Thyroid gland (tissue), 4 donors: ENCODE measurements around the gene CFAP43. TPM values are rescaled to one million over a fixed set of nuclear protein-coding genes. Genes with fewer than 3 reads are reported as not detected.

ENCODE experiments used
- DNase-seq, 2 donors: peaks; one replicate each; pipeline ENCODE4 v3.0.0-alpha.2; 2019
- H3K27ac ChIP-seq, 3 donors: fragments of 200-600 bp; sonication (generic); 1 replicate in 2 of 3; 2 replicates in 1 of 3; pipeline ENCODE4 v1.5.1; 2016 to 2019; ENCODE audit warnings: mild to moderate bottlenecking in 1 of 3, moderate library complexity in 1 of 3
- H3K27me3 ChIP-seq: fragments of 200-600 bp; sonication (generic); one replicate; pipeline ENCODE4 v1.5.1; 2019
- H3K36me3 ChIP-seq, 2 donors: fragments of 200-600 bp; sonication (generic); one replicate each; pipeline ENCODE4 v1.5.1; 2016 to 2019
- H3K4me1 ChIP-seq, 2 donors: fragments of 200-600 bp; sonication (generic); one replicate each; pipeline ENCODE4 v1.5.1; 2017 to 2019
- H3K4me3 ChIP-seq, 3 donors: fragments of 200-600 bp; sonication (generic); replicated peaks in 1 of 3; 1 replicate in 2 of 3; 2 replicates in 1 of 3; pipeline ENCODE4 v1.5.1; 2016; ENCODE audit warnings: mild to moderate bottlenecking in 1 of 3
- H3K9me3 ChIP-seq: fragments of 200-600 bp; sonication (generic); one replicate; pipeline ENCODE4 v1.5.1; 2017
- POLR2A ChIP-seq, 2 donors: fragments of 450-650 bp; IDR thresholded peaks; one replicate each; pipeline ENCODE4 v1.6.1; 2017; ENCODE audit warnings: antibody characterized with exemption in 2 of 2, mild to moderate bottlenecking in 2 of 2, moderate library complexity in 1 of 2
- WGBS, 2 donors: methylation state at CpG; one replicate each; pipeline ENCODE4 v1.1.5; 2017; 5-methylcytosine and 5-hydroxymethylcytosine counted together
- intact Hi-C: fragments of 100-400 bp; cut with DNase I; formaldehyde crosslinking; loops from one replicate; pipeline ENCODE4 v1.15.1; 2023
- total RNA-seq, 4 donors: library from RNA; depleted of rRNA; stranded (reverse); fragments of >200 nt; gene quantifications; one replicate each; pipeline ENCODE4 v1.2.3, GENCODE V29; 2016
- TF ChIP-seq, protein P1 (sequence below), 6 experiments: fragments of 200-600 bp in 3 of 6; fragments of 450-650 bp in 3 of 6; sonication (generic) in 3 of 6; IDR thresholded peaks; one replicate each; pipeline ENCODE4 v1.5.1; 2016 to 2019; ENCODE audit warnings: antibody characterized with exemption in 6 of 6, mild to moderate bottlenecking in 2 of 6, inconsistent platforms in 1 of 6, moderate library complexity in 1 of 6

Gene CFAP43
- total RNA-seq, 4 donors from 2014 or later = 8.2 to 16.9 (median 11.5) TPM

DNA sequence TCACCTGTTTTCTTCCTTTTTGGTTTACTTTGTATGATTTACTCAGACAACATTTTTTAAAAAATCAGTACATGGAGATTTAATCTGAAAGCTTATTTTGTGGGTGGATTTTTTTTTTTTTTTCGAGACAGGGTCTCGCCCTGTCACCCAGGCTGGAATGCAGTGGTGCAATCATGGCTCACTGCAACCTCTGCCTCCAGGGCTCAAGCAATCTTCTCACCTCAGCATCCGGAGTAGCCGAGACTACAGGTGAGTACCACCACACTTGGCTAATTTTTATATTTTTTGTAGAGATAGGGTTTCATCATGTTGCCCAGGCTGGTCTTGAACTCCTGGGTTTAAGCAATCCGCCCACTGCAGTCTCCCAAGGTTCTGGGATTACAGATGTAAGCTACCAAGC is 25.1 kb upstream of the CFAP43 start:
- no peak for DNase-seq
- Histone ChIP-seq H3K27me3 (no peaks in the 10 kb centered on the region), H3K9me3 (no peaks in the 10 kb centered on the region), H3K36me3 (peaks cover 7 to 11% of the 10 kb centered on the region in 2 donors), H3K4me3 (no peak overlapping the region), H3K4me1 (peaks cover 25 to 58% of the 10 kb centered on the region in 2 donors), H3K27ac (peak overlapping the region in 2 of 3 donors; percentile 0 to 26)
- 95 to 96% methylated on average over 5 of the region's 5 CpGs for WGBS, 2 donors
- intact Hi-C loops = no loop called here
- TF ChIP-seq POLR2A (IDR thresholded peaks at IDR 0.05) = no peak
- TF ChIP-seq, protein P1, sequence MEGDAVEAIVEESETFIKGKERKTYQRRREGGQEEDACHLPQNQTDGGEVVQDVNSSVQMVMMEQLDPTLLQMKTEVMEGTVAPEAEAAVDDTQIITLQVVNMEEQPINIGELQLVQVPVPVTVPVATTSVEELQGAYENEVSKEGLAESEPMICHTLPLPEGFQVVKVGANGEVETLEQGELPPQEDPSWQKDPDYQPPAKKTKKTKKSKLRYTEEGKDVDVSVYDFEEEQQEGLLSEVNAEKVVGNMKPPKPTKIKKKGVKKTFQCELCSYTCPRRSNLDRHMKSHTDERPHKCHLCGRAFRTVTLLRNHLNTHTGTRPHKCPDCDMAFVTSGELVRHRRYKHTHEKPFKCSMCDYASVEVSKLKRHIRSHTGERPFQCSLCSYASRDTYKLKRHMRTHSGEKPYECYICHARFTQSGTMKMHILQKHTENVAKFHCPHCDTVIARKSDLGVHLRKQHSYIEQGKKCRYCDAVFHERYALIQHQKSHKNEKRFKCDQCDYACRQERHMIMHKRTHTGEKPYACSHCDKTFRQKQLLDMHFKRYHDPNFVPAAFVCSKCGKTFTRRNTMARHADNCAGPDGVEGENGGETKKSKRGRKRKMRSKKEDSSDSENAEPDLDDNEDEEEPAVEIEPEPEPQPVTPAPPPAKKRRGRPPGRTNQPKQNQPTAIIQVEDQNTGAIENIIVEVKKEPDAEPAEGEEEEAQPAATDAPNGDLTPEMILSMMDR (IDR thresholded peaks at IDR 0.05) = no peak

DNA sequence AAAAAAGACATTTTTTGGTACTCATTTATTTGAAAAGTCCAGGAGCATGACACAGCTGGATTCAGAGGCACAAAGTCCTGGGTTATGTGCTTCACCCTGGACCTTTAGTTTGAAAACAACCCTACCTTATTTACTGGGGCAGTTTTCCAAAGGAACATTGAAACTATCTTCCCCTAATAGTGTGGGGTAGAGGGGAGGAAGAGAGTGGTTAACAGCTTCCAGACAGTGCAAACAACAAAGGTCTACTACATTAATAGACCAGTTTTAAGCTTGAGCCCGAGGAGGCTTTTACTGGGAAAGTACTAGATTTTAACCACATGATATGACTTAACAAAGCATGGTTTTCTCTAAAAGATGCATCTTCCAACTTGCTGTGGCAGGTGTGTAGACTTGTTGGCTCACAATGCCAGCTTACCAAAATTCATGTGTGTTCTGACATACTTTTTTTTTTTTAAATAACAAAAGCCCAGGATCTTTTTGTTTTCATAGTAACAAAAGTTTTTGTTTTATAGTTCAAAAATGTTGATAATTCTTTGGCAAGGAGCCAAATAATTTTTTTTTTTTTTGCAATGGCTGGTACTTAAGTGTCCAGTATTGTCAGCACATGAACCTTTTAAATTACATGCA is 24.3 kb upstream of the CFAP43 start:
- intact Hi-C loops = no loop called here
- Histone ChIP-seq H3K9me3 (no peaks in the 10 kb centered on the region), H3K4me1 (peaks cover 25 to 58% of the 10 kb centered on the region in 2 donors), H3K27ac (peak overlapping the region; percentile 92 to 98 (median 94)), H3K27me3 (no peaks in the 10 kb centered on the region), H3K36me3 (peaks cover 0 to 5% of the 10 kb centered on the region in 2 donors), H3K4me3 (peak overlapping the region in 1 of 3 donors; percentile 77)
- no peak for DNase-seq
- 14 to 18% methylated on average over 1 of the region's 1 CpG for WGBS, 2 donors
- TF ChIP-seq, protein P1 (IDR thresholded peaks at IDR 0.05) = no peak
- no peak for TF ChIP-seq POLR2A (IDR thresholded peaks at IDR 0.05)

DNA sequence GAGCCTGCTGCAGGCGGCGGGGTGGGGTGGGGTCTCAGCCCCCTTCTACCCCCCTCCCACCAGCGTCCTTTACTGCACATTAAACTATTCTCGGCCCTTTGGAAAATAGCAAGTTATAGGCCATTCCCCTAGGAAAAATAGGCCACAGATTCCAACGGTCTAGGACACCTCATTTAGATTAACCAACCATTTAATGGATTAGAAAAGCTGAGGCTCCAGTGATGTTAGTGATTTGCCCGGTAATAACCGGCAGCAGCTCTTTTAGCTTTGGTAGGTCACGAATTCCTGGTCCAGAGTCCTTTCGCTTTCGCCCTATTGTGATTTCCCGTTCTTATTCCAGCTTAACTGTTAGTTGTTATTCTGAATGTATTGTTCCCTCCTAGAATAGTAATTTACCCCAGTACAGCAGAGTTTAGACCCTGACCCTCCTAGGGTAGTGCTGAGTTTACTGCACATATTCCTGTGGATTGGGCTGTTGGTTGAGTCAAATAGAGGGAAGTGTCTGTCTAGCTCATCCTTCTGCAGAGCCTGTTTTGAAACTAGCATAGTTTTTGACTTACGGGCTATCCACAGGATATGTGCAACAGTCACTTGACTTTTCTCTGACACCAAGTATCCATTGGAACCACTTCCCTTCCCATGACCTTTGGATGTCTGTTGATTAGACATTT is 23.3 kb upstream of the CFAP43 start:
- peaks cover 20 to 50% of the 10 kb centered on the region in 2 donors for H3K4me1 ChIP-seq
- H3K27ac ChIP-seq = peak overlapping the region; percentile 92 to 98 (median 94)
- no peaks in the 10 kb centered on the region for H3K27me3 ChIP-seq
- 1 to 2% methylated on average over 10 of the region's 12 CpGs for WGBS, 2 donors
- peak overlapping the region; percentile 41 to 90 (median 77) for H3K4me3 ChIP-seq
- no peaks in the 10 kb centered on the region for H3K9me3 ChIP-seq
- TF ChIP-seq, protein P1 (IDR thresholded peaks at IDR 0.05) = no peak
- no peak for TF ChIP-seq POLR2A (IDR thresholded peaks at IDR 0.05)
- intact Hi-C loops = no loop called here
- peaks cover 0 to 2% of the 10 kb centered on the region in 2 donors for H3K36me3 ChIP-seq
- DNase-seq = peak in 1 of 2 donors; percentile 27

DNA sequence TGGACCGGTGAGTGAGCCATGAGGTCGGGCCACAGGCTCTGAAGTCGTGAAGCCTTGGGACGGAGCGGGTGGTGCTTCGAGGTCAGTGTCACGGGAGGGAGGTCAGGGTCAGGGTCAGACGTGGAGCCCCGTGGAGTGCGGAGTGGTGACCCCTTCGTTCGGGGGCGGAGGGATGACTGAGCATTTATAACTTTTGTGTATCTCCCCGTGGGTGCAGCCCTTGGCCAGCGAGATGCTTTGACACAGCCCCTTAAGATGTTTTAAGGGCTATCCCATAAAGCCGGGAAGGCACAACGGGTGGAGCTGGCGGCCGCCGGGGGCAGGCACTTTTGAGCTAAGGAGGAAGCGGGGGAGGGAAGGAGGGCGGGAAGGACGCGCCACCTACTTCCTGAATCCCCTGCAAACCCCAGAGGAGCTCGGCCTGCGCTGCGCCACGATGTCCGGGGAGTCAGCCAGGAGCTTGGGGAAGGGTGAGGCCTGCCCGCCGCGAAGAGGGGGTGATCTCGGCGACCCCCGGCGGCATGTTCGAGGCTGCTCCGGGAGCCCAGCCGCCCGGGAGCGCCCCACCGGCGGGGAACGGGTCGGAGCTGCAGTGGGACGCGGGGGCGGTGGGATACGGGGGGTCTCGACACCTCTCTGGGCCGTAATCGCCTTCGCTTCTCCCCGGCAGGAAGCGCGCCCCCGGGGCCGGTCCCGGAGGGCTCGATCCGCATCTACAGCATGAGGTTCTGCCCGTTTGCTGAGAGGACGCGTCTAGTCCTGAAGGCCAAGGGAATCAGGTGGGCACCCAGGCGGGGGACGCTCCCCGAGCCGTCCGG is 22.5 kb upstream of the CFAP43 start, which contains the start of gene GSTO1:
Gene GSTO1, plus strand, starts transcription at position 400 of the 818 bp plus-strand sequence. Its CDS starts 37 bp downstream, at position 437.
- Histone ChIP-seq H3K4me1 (peaks cover 15 to 43% of the 10 kb centered on the region in 2 donors), H3K36me3 (peaks cover 0 to 2% of the 10 kb centered on the region in 2 donors), H3K27me3 (no peaks in the 10 kb centered on the region), H3K9me3 (no peaks in the 10 kb centered on the region), H3K4me3 (peak within 1 kb of the TSS; percentile 41 to 90 (median 77)), H3K27ac (peak within 1 kb of the TSS; percentile 92 to 98 (median 94))
- intact Hi-C loops = no loop called here
- 1% methylated on average over 24 to 39 of the region's 69 CpGs for WGBS, 2 donors
- DNase-seq = peak; percentile 80 to 81
- TF ChIP-seq, protein P1 (IDR thresholded peaks at IDR 0.05) = peak in 3 of 6 experiments; percentile 4 to 18 (median 9)
- TF ChIP-seq POLR2A (IDR thresholded peaks at IDR 0.05) = peak; percentile 42 to 93
